ENCODE data around the gene SELENOM.
"Not testable (repeated sequence)": the region's sequence is repeated elsewhere in the genome, so short reads cannot be mapped to it uniquely, and the experiment has no call there.

Gene SELENOM

DNA sequence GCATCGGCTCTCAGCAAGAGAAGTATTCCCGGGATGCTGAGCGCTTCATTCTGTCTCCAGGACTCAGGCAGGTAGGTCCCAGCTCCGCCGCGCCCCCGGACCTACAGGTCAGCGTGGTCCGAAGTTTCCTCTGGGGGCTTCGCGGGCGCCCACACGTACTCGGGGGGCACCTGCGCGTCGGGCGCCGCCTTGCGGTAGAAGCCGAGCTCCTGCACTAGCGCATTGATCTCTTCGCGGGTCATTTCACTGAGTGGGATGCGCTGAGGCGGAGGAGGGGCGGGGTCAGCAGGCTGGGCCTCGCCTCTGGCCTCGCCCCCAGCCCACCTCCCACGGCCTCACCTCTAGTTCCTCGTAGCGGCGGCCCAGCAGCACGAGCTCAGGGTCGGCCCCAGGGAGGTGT is 2.5 kb downstream of the SELENOM start:
- no peak for DNase-seq

DNA sequence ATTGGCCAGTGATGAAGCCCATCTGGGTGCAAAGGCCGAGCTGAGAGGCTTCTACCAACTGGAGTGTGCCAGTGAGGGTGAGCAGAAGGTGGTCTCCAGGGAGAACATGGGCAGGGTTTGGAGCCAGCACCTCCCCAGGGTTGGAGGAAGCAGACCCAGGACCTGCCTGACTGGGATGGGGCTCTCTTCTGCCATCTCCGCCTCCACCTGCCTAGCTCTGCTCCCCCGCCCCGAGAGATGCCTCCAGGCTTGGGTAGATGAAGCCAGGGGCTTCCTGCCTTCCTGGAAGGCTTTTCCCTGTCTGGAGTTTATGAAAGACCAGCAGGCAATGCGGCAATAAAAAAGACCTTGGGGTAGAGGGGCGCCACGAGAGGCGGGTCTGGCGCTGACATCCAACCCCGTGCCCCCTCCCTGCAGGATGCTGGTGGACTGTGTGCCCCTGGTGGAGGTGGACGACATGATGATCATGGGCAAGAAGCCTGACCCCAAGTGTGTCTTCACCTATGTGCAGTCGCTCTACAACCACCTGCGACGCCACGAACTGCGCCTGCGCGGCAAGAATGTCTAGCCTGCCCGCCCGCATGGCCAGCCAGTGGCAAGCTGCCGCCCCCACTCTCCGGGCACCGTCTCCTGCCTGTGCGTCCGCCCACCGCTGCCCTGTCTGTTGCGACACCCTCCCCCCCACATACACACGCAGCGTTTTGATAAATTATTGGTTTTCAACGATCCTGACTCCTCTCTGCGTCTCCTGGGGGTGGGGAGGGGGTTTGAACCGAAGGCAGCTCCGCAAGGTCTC is 3.3 kb downstream of the SELENOM start:
- no peak for DNase-seq

DNA sequence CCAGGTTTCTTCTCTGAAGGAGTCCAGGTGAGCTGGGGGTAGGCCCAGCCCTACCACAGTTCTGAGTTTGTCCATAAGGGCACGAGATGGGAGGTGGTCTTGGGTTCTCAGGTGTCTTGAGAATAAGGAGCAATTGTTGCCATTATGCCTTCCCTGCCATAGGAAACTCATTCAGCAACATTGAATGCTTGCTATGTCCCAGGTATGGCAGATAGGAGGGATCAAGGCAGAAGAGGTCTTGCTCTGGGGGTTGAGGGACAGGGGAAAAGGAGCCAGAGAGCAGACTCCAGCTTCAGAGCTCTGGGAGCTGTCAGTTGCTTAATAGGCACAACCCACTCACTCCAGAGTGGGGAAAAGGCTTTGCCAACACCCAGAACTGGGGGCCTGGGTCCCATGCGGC is 4.3 kb downstream of the SELENOM start:
- no peak for DNase-seq

DNA sequence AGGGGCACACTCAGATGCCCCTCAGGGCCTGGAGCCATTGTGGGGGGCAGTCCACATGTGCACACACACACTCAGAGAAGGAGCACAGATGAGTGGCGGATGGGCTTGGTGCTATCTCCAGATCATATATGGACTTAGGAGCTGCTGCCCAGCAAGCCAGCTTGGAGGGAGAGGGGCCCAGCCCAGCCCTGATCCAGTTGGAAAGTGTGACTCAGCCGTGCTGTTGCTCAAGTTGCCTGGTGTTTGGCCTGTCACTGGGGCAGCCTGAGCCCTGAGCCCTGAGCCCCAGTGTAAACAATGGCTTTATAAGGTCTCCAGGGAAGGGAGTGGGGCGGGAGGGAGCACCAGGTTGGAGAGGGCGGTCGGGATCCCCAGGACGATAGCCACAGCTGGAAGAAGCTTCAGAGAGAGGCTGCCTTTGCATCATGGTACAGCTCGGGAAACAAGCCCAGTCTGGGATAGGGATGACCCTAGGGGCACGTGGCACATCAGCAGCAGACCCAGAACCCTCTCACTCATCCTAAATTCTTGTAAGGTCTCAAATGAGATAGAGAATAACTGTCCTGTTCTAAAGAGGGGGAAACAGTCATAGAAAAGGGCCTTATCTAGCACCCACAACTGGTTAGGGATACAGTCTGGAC is 4.8 kb downstream of the SELENOM start:
- no peak for DNase-seq

DNA sequence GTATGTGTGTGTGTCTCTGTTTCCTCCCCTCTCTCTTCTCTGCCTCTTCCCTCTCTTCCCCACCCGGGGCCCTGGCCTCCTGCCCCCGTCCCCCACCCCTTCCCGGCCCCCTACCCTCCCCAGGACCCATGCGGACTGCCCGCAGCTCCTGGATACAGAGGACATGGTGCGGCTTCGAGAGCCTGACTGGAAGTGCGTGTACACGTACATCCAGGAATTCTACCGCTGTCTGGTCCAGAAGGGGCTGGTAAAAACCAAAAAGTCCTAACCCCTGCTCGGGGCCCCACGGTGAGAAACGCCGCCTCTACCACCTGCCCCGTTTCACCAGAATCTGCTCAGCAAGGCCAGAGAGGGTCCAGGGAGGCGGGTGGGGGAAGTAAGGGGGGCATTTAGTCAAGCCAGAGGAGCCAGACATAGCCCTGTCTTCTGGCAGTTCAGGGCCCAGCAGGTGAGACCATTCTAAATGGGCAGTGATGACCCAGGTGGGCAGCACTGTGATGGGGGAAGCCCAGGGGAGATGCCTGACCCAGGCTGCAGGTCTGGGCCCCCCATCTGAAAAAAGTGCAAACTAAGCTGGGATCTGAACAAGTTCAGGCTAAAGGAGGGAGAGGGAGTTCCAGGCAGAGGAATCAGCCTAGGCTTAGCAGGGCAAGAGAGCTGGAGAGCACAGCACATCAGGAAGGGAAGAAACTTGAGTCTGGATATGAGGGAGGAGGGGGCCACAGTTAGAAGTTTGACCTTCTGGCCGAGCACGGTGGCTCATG is 6.4 kb downstream of the SELENOM start:
- DNase-seq, result no peak

DNA sequence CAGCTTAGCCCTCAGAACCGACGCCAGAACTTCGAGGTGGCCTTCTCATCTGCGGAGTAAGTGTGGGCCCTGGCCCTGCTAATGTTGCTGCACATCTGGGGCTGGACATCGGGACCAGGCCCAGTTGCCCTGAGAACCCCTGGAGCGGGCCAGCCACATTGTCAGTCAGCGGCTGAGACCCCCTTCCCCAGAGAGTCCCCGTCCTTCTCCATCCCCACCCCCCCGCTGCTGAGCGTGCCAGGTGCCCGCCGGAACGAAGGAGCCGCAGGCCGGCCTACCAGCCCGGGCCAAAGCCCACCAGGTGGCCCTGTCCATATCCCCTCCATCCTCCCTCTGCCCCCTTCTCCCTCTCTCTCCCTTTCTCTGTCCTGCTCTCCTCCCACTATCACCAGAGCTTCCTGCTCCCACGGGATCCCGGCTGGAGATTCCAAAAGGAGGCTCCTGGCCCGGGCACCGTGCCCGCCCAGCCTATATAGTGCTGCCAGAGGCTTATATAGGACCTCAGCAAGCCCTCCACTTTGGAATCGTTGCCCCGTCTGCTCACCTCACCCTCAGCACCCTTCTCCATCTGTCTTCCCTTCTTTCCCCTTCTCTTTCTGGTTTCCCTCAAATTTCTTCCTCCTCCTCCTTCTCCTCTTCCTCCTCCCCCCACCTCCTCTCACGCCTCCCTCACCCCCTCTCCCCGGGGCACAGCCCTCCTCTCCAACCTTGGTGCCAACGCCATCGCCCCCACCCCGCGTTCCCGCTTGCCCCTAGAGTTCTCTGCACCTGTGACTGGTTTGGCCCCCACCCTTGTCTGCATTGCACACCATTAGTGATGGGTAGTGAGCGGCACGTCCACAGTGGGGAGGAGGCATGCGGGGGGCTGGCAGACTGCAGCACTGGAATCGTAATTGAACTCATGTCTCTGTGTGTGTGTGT is 7.3 kb downstream of the SELENOM start:
- no peak for DNase-seq

DNA sequence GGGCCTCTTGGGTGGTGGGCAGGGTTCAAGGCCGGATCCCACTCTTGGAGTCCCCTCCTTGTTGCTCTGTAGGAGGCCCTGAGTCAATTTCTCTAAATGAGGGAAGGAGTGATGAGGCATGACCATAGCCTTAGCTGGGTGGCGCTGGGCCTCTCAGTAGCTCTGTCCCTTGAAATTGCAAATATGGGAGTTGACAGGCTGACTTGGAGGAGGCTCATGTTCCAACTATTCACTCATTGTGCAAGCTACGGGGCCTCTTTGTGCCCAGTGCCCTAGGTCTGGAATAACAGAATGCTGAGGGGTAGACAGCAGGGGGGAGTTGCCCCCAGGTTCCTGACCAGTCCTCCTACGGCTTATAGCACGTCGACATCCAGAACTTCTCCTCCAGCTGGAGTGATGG is 8.0 kb downstream of the SELENOM start:
- DNase-seq, result no peak

DNA sequence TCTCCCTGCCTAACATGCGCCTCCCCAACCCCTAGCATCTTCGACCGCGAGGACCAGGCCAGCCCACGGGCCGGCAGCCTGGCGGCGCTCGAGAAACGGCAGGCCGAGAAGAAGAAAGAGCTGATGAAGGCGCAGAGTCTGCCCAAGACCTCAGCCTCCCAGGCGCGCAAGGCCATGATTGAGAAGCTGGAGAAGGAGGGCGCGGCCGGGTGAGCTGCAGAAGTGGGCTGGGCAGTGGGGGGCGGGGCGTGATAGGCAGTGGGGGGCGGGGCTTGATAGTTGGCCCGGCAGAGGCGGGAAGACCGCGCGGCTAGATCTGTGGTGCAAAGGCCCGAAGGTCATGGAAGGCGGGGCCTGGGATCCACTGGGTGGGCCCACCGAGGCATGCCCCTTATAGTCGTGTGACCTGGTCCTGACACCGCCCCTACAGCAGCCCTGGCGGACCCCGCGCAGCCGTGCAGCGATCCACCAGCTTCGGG is 8.7 kb downstream of the SELENOM start:
- peak; percentile 44 for DNase-seq

DNA sequence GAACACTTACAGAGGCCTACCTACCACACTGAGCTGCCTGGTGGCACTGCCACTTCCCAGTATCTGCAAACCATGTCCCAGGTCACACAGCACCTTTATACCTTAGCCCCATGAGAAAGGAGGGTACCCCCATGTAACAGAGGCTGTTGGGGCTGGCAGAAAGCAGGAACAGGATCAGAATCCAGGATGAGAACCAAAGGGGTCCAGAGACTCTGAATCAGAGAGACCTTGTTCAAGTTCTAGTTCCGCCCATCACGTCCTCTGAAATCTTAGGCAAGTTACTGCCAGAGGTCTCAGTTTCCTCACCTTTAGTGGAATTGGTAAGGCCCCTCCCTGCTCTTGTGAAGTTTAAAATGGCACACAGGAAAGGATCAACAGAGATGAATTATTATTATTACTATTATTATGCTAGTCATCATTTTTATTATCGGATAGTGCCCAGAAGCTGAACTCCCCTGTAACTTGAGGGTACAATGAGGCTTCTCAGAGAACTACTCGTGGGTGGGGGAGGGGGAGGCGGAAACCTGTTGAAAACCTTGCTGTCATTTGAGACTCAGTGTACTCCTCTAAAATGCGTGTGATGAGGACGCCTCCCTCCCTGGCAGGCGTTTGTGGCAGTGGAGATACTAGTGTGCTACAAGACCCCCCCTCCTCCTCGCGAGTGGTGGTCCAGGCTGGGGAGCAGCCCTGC is 9.3 kb downstream of the SELENOM start:
- no peak for DNase-seq

DNA sequence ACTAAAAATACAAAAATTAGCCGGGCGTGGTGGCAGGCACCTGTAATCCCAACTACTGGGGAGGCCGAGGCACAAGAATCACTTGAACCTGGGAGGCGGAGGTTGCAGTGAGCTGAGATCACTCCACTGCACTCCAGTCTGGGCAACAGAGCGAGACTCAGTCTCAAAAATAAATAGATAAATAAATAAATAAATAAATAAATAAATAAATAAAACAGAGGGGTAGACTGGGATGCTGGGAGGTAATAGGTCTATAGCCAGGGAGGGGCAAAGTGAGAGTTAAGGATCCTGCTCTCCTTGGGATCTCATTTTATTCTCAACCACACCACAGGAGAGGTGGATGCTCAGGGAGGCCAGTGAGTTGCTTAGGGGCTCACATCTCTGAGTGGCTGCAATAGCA is 9.8 kb downstream of the SELENOM start:
- DNase-seq, result not testable (repeated sequence)

DNA sequence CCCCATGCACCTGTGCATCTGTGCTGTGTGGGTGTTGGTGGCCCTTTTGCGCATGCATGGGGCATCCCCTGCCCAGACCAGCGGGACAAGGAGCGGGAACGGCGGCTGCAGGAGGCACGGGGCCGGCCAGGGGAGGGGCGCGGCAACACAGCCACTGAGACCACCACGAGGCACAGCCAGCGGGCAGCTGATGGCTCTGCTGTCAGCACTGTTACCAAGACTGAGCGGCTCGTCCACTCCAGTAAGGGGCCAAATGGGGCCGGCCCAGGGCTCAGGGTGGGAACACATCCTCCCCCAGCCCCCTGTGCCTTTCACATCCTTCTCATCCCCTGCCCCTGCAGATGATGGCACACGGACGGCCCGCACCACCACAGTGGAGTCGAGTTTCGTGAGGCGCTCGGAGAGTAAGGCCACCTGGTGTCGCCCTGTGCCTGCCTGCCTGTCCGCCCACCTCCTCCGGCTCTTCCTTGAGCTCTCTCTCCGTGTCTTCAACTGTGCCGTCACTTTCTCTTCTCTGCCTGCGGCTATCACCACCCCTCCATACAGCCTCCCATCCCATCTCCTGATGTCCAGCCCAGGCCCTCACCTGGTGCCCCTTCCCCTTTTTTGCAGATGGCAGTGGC is 10.6 kb downstream of the SELENOM start:
- no peak for DNase-seq

DNA sequence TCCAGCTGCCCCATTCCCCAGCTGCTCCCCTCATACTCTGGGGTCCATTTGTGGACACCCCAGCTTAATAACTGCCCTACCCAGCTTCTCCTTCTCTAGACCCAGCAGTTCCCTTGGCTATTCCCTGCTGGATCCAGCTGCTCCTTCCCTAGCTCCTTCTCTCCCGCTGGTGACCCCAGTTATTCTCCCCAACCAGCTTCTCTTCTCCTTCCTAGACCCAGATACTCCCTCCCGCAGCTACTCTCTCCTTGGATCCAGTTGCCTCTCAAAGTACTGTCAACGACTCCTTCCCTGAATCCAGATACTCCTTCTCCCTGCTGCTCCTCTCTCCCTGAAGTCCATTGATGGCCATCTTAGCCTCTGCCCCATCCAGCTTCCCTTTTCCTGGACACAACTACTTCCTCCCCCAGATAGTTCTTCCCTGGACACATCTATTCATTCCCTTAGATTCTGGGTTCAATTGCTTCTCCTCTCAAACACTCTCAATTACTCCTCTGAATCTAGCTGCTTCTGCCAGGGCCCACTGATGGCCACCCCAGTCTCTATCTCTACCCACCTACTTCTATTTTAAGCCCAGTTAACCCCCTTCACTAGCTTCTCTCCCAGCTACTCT is 11.6 kb downstream of the SELENOM start:
- DNase-seq, result no peak

DNA sequence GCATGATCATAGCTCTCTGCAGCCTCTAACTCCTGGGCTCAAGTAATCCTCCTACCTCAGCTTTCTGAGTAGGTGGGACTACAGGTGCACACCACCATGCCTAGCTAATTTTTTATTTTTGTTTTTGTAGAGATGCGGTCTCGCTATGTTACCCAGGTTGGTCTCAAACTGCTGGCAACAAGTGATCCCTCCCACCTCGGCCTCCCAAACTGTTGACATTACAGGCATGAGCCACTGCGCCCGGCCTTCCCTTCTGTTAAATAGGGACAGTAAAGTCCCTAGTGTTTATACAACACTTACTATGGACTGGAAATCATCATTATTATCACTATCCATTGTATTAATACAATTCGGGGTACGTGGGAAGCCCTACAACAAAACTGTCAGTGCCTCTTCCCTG is 12.6 kb downstream of the SELENOM start:
- DNase-seq, result no peak

DNA sequence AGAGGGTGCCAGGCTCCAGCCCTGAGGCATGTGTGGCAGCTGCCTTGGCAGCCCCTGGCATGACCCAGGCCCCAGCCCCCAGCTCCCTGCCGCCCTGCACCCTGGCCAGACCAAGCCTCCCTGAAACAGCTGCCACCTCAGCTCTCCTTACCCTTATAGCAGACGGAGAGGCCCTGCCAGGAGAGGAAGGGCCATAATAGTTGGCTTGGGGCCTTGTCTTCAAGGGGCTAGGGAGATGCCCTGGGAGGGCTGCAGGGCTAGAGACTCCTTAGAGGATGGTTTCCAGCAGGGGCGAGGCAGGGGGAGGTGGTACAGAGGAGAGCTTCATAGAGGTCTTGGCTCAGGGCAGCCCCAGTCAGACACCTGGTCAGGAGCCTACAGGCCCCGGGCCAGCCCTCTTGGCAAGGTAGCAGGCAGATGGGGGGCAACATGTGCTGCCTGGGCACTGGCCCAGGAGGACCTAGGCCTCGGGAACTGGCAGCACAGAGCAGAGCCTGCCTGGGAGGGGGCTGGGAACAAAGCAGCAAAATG is 13.3 kb downstream of the SELENOM start:
- peak; percentile 48 for DNase-seq

DNA sequence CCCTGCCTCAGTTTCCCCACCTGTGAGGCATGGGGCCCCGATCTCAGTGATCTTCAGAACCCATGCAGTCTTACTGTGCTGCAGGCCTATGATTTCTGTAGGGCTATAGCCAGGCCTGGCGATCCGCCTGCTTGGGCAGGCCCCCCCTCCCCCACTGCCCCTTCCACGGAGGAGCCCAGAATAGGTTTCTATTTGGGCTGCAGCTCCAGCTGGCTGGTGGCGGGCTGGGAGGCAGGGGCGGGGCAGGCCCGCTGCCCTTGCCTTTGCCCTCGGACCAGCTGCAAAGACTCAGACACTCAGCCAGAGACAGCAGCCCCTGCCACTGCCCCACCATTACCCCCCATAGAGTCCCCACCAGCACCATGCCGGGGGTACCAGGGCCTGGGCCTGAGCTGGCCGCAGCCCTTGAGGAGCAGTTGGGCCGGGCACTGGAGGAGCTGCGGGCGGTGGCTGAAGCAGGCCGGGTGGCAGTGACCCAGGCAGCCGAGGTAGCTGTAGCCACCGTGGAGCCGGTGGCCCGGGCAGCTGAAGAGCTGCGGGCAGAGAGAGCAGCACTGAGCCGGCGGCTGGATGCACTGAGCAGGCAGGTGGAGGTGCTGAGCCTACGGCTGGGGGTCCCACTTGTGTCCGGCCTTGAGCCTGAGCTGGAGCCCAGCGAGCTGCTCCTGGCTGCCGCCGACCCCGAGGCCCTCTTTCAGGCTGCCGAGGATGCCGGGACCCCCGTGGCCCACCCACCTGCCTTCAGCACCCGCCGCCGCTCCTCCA is 14.1 kb downstream of the SELENOM start:
- DNase-seq, result peak; percentile 58

DNA sequence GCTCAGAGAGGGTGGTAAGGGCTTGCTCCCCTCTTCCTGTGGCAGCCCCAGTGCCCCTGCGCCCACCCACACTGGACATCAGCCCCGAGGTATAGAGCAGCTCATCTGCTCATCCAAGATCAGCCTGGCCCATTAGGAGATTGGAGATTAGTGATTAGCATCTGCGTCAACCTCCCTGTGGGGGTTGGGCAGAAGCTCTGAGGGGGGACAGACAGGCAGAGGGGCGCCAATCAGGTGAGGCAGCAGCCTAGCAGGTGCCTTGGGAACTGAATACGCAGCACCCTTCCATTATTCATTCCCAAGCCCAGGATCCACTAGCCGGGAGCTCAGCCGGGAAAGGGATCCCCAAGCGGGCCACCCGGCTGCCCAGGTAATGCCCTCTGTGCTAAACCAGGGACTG is 15.2 kb downstream of the SELENOM start:
- DNase-seq, result no peak

DNA sequence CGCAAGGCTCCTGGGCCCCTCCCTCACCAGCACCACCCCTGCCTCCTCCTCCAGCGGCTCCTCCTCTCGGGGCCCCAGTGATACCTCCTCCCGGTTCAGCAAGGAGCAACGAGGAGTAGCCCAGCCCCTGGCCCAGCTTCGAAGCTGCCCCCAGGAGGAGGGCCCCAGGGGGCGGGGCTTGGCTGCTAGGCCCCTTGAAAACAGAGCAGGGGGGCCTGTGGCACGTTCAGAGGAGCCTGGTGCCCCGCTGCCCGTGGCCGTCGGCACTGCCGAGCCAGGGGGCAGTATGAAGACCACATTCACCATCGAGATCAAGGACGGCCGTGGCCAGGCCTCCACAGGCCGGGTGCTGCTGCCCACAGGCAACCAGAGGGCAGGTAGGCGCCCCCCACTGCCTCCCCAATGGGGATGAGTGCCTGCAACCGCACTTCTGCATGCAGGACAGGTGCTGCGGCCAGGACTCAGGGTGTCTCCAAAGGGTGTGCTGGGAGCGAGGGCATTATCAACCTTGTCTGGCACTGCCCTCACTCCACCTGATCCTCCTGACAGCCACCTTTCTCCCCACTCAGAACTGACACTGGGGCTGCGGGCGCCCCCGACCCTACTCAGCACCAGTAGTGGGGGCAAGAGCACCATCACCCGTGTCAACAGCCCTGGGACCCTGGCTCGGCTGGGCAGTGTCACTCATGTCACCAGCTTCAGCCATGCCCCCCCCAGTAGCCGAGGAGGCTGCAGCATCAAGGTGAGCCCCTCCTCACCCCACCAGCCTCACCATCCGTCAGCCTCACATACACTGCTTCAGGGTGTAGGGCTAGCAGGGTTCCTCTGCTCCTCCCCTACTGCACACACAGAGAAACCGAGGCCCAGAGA is 16.0 kb downstream of the SELENOM start:
- DNase-seq, result peak; percentile 35

DNA sequence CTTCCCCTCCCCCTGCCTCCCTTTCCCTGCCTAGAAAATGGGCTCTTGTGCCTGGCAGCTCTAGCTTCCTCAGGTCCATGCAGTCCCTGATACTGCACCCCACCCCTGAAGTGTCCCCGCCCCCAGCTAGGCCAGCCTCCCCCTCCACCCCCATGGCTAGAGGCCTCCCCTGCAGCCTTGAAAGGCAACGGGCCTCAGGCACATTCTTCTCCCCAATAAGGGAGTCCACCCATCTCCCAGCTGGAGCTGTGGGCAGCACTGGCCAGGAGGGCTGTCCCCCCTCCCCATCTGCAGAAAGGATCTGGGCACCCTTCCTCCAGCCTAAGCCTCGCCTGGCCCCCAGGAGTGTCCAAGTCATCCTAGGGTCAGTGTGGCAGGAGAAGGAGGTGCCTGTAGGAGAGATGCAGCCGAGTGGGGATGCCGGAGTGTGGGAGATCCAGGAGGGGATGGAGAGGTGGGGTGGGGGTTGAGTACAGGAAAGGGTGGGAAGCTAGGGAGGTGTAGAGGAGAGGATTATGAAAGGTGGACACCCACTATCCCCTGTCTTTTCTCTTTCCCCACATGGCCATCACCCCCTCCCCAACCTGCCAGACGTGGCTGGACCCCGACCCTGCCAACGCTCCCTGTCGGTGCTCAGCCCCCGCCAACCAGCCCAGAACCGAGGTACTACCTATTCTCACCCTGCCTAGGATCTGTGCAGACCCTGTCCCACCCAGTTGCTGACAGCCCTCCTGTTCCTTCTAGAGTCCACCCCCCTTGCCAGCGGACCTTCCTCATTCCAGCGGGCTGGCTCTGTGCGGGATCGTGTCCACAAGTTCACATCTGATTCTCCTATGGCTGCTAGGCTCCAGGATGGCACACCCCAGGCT is 16.9 kb downstream of the SELENOM start:
- DNase-seq, result no peak
